SK-N-MC (cell line): ENCODE data around the gene VSNL1.
A peak's percentile ranks its signal among the peaks of the same experiment; 100 is the strongest.

Experiments
- DNase-seq: peaks from one replicate; pipeline ENCODE4 v3.0.0-alpha.2; 2011; ENCODE audit warnings: low read depth, low spot score
- H3K27ac ChIP-seq: fragments of 200-600 bp; sonication (generic); 2 replicates; pipeline ENCODE4 v1.5.1; 2016; ENCODE audit warnings: mixed run types
- H3K36me3 ChIP-seq: fragments of 200-600 bp; sonication (generic); 2 replicates; pipeline ENCODE4 v1.6.1; 2017; ENCODE audit warnings: antibody characterized with exemption, low read length, mixed read lengths; ENCODE audit not compliant: insufficient read depth
- H3K4me3 ChIP-seq: fragments of 200-600 bp; sonication (generic); 2 replicates; pipeline ENCODE4 v1.5.1; 2016
- H3K9ac ChIP-seq: fragments of 200-600 bp; sonication (generic); 2 replicates; pipeline ENCODE4 v1.8.0; 2017; ENCODE audit warnings: mixed run types, mixed read lengths; ENCODE audit not compliant: insufficient read length
- H3K9me3 ChIP-seq: fragments of 200-600 bp; sonication (generic); 2 replicates; pipeline ENCODE4 v1.6.1; 2017; ENCODE audit warnings: low read depth, mild to moderate bottlenecking, antibody characterized with exemption, low read length, moderate library complexity, mixed read lengths
- EZH2 ChIP-seq: fragments of 200-600 bp; sonication (generic); IDR thresholded peaks from one replicate; pipeline ENCODE4 v1.6.1; 2017; ENCODE audit warnings: antibody characterized with exemption
- FOXP2 ChIP-seq: optimal IDR thresholded peaks from 2 replicates; pipeline ENCODE3; 2011; ENCODE audit warnings: mild to moderate bottlenecking, moderate library complexity; ENCODE audit not compliant: insufficient read depth; ENCODE audit errors: extremely low read length, control extremely low read depth
- POLR2AphosphoS5 ChIP-seq: IDR thresholded peaks from 2 replicates; pipeline ENCODE4 v1.6.1; 2012; ENCODE audit warnings: mild to moderate bottlenecking, low read depth, low read length, borderline replicate concordance

The VSNL1 gene

DNA sequence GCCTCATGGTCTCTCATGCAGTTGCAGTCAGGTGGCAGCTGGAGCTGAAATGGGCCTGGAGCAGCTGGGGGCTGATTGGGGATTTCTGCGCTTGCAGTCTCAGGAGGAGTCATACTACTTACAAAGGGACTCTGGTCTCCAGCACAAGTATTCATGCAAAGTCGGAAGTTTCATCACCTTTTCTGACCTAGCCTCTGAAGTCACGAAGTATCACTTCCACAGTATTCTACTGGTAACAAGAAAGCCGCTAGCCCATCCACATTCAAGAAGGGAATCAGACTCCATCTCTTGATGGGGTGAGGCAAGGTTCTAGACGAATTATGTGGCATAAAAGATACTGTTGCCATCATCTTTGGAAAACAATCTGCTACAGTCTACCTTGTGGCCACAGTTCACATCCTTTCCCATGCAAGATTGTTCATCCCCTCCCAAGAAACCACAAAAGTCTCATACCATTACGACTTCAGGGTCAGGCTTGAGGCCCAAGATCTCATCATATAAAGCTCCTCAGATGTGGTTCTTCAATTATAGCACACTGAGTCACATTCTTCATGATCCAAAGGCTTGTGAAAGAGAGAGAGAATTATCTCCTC lies 117.9 kb downstream of the VSNL1 start:
- no peak overlapping the region for H3K9ac ChIP-seq
- no peak overlapping the region for H3K4me3 ChIP-seq
- no peak for DNase-seq
- TF ChIP-seq EZH2 (no peak), FOXP2 (no peak), POLR2AphosphoS5 (no peak)
- no peak overlapping the region for H3K27ac ChIP-seq
- H3K36me3 ChIP-seq = no peaks in the 10 kb centered on the region; the same call in 1 of the 2 replicates
- no peaks in the 10 kb centered on the region for H3K9me3 ChIP-seq

DNA sequence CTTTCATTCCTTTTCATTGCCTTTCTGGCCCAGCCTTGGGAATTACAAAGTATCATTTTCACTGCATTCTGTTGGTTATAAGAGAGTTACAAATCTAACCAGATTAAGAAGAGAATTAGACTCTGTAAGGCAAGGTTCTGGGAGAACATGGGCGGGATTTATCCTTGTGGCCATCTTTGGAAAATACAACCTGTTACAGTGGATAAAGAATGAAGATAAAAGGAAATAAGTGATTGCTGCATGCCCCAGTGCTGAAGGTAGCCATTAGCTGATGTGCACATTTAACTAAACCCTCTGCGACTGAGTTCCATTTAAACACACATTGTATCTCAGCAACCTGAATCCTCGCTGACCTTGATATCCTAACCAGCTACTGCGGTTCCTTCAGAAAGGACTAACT lies 119.7 kb downstream of the VSNL1 start:
- H3K9me3 ChIP-seq = no peaks in the 10 kb centered on the region
- H3K27ac ChIP-seq = no peak overlapping the region
- peaks cover 8% of the 10 kb centered on the region for H3K36me3 ChIP-seq
- no peak overlapping the region for H3K4me3 ChIP-seq
- H3K9ac ChIP-seq = no peak overlapping the region
- no peak for DNase-seq
- TF ChIP-seq FOXP2 (no peak), EZH2 (no peak), POLR2AphosphoS5 (no peak)

DNA sequence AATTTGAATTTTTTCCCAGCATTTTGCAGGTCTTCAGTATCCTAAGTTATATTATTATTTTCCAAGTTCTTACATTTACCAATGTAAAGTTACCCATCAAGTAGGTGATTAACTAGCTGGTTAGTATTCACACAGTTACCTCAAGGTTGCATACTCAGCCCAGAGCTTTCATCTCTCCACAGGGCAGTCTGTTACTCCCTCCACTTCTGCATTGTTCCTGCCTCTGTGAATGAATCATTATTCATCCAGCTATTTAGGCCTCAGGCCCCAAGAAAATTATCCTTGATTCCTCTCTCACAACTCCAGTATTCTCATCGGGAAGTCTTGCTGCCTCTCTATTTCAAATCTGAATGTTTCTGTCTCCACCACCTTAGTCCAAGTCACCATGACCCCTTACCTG lies 121.0 kb downstream of the VSNL1 start:
- TF ChIP-seq POLR2AphosphoS5 = no peak
- no peak for TF ChIP-seq FOXP2
- TF ChIP-seq EZH2 = no peak
- Histone ChIP-seq H3K4me3 (no peak overlapping the region), H3K9ac (no peak overlapping the region), H3K36me3 (peaks cover 16% of the 10 kb centered on the region), H3K9me3 (no peaks in the 10 kb centered on the region), H3K27ac (no peak overlapping the region)
- no peak for DNase-seq

DNA sequence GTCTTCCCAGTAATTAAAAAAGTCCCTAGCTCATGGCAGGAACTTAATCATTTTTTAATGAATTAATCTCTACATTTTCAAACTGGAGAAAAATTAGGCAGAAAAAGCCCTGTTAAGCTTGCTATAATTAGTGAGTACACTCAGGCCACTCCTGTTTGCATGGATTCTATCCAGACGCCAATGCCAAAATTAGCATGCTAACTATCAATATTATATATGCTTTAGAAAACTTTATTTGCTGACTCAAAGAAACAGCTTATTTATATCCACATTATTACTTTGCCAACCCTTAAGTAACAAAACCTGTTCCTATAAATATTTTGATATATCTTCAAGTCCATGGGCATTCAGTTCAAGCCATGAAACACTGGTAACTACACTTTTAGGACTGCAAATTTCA lies 122.2 kb downstream of the VSNL1 start:
- Histone ChIP-seq H3K36me3 (peaks cover 22% of the 10 kb centered on the region), H3K27ac (0 out of 2 replicates have a peak overlapping the region, but pooled peaks have one; percentile 55), H3K9ac (no peak overlapping the region), H3K9me3 (no peaks in the 10 kb centered on the region), H3K4me3 (no peak overlapping the region)
- TF ChIP-seq EZH2 (no peak), POLR2AphosphoS5 (no peak), FOXP2 (no peak)
- no peak for DNase-seq

DNA sequence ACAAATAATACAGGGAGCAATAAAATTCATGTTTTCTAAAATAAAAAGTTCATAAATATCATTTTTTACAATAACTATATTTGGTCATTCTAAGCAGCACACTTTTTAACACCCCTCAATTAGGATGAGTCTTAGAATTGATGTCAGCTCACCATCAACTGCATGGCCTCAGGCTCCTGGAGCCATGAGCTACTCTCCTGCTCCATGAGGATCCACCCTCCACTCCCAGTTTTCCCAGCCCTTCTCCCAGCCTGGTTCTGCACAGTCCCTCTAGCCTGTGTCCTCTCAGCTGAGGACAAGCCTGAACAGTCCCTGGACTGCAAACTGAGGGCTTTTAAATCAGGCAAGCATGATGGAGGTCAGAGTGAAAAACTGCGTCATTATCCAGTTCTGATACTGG lies 124.0 kb downstream of the VSNL1 start:
- no peak for DNase-seq
- Histone ChIP-seq H3K4me3 (no peak overlapping the region), H3K9ac (no peak overlapping the region), H3K9me3 (no peaks in the 10 kb centered on the region), H3K36me3 (peaks cover 35% of the 10 kb centered on the region), H3K27ac (no peak overlapping the region)
- TF ChIP-seq EZH2 = no peak
- TF ChIP-seq FOXP2 = no peak
- TF ChIP-seq POLR2AphosphoS5 = no peak

DNA sequence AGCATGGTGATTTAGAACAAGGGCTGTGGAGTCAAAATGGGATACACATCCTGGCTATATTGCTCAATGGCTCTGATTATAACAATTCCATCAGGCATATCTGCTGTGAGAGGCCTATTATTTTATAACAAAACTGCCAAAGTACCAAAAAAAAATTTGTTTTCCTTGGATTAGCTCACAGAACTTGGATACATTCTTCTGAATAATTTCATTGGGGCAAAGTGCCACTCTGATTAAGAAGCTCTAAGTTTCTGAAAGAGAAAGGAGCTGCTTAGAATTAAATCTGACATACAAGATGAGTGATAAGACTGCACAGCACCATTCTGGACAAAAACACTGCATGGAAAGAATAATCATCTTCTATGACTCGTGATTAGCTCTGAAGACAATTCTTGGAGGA lies 127.4 kb downstream of the VSNL1 start:
- DNase-seq = no peak
- Histone ChIP-seq H3K9me3 (no peaks in the 10 kb centered on the region), H3K4me3 (no peak overlapping the region), H3K9ac (no peak overlapping the region), H3K27ac (no peak overlapping the region), H3K36me3 (peaks cover 46% of the 10 kb centered on the region)
- TF ChIP-seq EZH2 (no peak), POLR2AphosphoS5 (no peak), FOXP2 (no peak)

DNA sequence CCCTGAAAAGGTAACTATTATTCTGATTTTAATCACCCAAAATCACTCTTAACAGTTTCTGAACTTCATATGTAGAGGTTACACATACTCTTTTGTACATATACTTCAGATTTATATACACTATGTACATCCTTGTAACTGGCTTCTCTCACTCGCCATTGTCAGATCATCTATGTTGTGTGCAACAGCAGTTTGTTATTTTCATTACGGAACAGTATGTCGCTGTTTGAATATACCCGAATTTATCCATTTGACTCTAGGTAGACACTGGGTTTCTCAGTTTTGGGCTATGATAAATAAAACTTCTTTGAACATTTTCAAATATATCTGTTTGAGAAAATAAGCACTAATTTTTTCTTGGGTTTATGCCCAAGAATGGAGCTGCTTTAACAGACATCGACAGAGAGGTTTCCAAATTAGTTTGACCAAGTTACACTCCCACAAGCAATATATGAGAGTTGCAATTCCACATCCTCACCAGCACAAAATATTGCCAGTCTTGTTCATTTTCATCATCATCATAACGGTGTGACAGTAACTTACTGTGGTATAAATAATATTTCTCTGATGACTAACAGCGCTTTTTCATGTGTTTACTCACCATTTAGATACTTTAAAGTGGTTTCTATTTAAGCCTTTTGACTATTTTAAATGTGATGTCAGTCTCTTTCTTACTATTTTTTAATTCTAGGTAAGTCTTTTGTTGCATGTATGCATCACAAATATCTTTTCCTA lies 132.3 kb downstream of the VSNL1 start:
- Histone ChIP-seq H3K9me3 (no peaks in the 10 kb centered on the region), H3K27ac (no peak overlapping the region), H3K9ac (no peak overlapping the region), H3K36me3 (peaks cover 43% of the 10 kb centered on the region), H3K4me3 (no peak overlapping the region)
- DNase-seq = no peak
- TF ChIP-seq FOXP2 (no peak), POLR2AphosphoS5 (no peak), EZH2 (no peak)

DNA sequence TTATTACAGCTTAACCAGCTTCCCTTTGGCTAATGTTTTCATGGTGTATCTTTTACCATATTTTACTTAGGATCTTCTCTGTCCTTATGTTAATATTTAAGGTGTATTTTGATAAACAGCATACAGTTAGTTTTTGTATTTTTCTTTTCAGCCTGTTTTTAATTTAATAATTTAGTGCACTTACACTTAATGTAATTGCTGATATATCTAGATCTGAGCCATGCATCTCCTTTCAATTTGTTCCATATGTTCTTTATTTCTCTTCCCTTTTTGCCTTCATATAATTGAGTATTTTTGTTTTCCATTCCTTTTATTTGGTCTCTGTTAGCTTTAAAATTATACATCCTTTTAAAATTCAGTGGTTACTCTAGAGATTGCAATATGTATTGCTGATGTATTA lies 134.3 kb downstream of the VSNL1 start:
- Histone ChIP-seq H3K36me3 (peaks cover 39% of the 10 kb centered on the region), H3K4me3 (no peak overlapping the region), H3K27ac (no peak overlapping the region), H3K9ac (no peak overlapping the region), H3K9me3 (no peaks in the 10 kb centered on the region)
- TF ChIP-seq FOXP2 (no peak), POLR2AphosphoS5 (no peak), EZH2 (no peak)
- DNase-seq = no peak

DNA sequence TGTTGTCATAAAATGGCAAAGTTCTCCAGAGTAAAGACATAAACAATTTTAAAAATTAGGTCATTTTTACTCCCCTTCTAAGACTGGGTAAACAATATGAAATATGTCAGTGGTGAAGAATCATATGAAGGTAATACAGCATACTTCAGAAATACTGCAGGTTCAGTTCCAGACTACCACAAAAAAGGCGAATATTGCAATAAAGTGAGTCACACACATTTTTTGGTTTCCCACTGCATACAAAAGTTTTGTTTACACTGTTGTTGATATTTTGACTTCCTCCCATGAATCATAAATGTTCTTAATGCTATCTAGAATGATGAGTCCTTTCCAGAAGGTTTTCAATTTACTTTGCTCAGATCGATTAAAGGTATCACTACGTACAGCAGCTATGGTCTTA lies 139.6 kb downstream of the VSNL1 start:
- H3K9me3 ChIP-seq = no peaks in the 10 kb centered on the region
- no peak for DNase-seq
- H3K27ac ChIP-seq = no peak overlapping the region
- peaks cover 59% of the 10 kb centered on the region for H3K36me3 ChIP-seq
- TF ChIP-seq FOXP2 = no peak
- TF ChIP-seq EZH2 = no peak
- TF ChIP-seq POLR2AphosphoS5 = no peak
- H3K4me3 ChIP-seq = no peak overlapping the region
- no peak overlapping the region for H3K9ac ChIP-seq
